A549 (cell line): ENCODE results near the gene ZMAT3.

Source experiments
- EHMT2 ChIP-seq: fragments of 200-600 bp; sonication (generic); IDR thresholded peaks from 2 replicates; pipeline ENCODE4 v1.6.1; 2016; ENCODE audit warnings: antibody characterized with exemption, low read depth, mild to moderate bottlenecking, moderate library complexity
- HOXA7 ChIP-seq: fragments of 250-450 bp; sonication (Bioruptor Pico); IDR thresholded peaks from 2 replicates; pipeline ENCODE4 v1.5.0; 2020; ENCODE audit warnings: mild to moderate bottlenecking, moderate library complexity
- JUN ChIP-seq, 2 experiments: fragments of >200 bp; sonication (Bioruptor Twin); formaldehyde crosslinking; IDR thresholded peaks; 2 replicates in 1 of 2; 3 replicates in 1 of 2; pipeline ENCODE4 v1.6.1; 2016 to 2017
- JUNB ChIP-seq: fragments of >200 bp; sonication (Bioruptor Twin); formaldehyde crosslinking; IDR thresholded peaks from 2 replicates; pipeline ENCODE4 v1.6.1; 2016
- MAZ ChIP-seq: fragments of 150-350 bp; IDR thresholded peaks from 2 replicates; pipeline ENCODE4 v1.6.1; 2014; ENCODE audit warnings: antibody characterized with exemption, low read depth, low read length, borderline replicate concordance
- POLR2A ChIP-seq: IDR thresholded peaks from 2 replicates; pipeline ENCODE4 v1.6.1; 2012; ENCODE audit warnings: mild to moderate bottlenecking, low read length
- POLR2AphosphoS2 ChIP-seq: conservative IDR thresholded peaks from 2 replicates; pipeline ENCODE4 v1.6.1; 2012; ENCODE audit warnings: low read length, improper control_type of control experiment, inconsistent platforms
- RFX5 ChIP-seq: fragments of 450-650 bp; IDR thresholded peaks from 2 replicates; pipeline ENCODE4 v1.7.1; 2014; ENCODE audit warnings: antibody characterized with exemption, mild to moderate bottlenecking, moderate library complexity
- ZSCAN20 ChIP-seq: fragments of 250-450 bp; sonication (Bioruptor Pico); IDR thresholded peaks from 2 replicates; pipeline ENCODE4 v1.8.0; 2022; ENCODE audit warnings: mild to moderate bottlenecking, moderate library complexity
- TF ChIP-seq, protein P1 (sequence below): fragments of >200 bp; sonication (Bioruptor Twin); formaldehyde crosslinking; IDR thresholded peaks from 3 replicates; pipeline ENCODE4 v1.5.1; 2016
- TF ChIP-seq, protein P2 (sequence below): IDR thresholded peaks from 2 replicates; pipeline ENCODE4 v1.6.1; 2012
- TF ChIP-seq, protein P3 (sequence below): fragments of 200-600 bp; sonication (generic); IDR thresholded peaks from 2 replicates; pipeline ENCODE4 v1.6.1; 2016; ENCODE audit warnings: antibody characterized with exemption, mild to moderate bottlenecking, moderate library complexity
- TF ChIP-seq, protein P4 (sequence below): fragments of 150-350 bp; IDR thresholded peaks from 2 replicates; pipeline ENCODE4 v1.6.1; 2014; ENCODE audit warnings: low read depth, mild to moderate bottlenecking, low read length
- TF ChIP-seq, protein P5 (sequence below): IDR thresholded peaks from 2 replicates; pipeline ENCODE4 v1.6.1; 2012; ENCODE audit warnings: low read depth, borderline replicate concordance

DNA sequence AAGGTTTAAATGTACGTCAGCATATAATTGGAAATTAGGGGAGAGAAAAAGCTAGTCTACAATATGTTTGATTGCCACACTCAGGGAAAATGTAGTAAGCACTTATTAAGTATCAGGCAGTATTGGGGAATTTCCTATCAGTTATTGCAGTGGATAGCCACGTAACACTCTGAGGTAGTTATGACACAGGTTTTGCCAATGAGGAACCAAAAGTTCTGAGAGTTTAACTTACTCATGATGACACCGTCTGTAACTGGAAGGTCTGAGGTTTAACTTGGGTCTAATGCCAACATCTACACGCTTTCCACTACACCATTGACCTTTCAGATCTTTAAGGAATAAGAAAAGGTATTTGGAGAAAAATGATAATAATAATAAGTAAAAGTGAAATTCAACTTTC is 89.5 kb downstream of the ZMAT3 start:
- TF ChIP-seq POLR2A: no peak
- TF ChIP-seq, protein P1, sequence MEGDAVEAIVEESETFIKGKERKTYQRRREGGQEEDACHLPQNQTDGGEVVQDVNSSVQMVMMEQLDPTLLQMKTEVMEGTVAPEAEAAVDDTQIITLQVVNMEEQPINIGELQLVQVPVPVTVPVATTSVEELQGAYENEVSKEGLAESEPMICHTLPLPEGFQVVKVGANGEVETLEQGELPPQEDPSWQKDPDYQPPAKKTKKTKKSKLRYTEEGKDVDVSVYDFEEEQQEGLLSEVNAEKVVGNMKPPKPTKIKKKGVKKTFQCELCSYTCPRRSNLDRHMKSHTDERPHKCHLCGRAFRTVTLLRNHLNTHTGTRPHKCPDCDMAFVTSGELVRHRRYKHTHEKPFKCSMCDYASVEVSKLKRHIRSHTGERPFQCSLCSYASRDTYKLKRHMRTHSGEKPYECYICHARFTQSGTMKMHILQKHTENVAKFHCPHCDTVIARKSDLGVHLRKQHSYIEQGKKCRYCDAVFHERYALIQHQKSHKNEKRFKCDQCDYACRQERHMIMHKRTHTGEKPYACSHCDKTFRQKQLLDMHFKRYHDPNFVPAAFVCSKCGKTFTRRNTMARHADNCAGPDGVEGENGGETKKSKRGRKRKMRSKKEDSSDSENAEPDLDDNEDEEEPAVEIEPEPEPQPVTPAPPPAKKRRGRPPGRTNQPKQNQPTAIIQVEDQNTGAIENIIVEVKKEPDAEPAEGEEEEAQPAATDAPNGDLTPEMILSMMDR: no peak
- no peak for TF ChIP-seq ZSCAN20 (CRISPR knock-in tag)
- TF ChIP-seq, protein P2, sequence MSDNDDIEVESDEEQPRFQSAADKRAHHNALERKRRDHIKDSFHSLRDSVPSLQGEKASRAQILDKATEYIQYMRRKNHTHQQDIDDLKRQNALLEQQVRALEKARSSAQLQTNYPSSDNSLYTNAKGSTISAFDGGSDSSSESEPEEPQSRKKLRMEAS: no peak
- TF ChIP-seq, protein P3, sequence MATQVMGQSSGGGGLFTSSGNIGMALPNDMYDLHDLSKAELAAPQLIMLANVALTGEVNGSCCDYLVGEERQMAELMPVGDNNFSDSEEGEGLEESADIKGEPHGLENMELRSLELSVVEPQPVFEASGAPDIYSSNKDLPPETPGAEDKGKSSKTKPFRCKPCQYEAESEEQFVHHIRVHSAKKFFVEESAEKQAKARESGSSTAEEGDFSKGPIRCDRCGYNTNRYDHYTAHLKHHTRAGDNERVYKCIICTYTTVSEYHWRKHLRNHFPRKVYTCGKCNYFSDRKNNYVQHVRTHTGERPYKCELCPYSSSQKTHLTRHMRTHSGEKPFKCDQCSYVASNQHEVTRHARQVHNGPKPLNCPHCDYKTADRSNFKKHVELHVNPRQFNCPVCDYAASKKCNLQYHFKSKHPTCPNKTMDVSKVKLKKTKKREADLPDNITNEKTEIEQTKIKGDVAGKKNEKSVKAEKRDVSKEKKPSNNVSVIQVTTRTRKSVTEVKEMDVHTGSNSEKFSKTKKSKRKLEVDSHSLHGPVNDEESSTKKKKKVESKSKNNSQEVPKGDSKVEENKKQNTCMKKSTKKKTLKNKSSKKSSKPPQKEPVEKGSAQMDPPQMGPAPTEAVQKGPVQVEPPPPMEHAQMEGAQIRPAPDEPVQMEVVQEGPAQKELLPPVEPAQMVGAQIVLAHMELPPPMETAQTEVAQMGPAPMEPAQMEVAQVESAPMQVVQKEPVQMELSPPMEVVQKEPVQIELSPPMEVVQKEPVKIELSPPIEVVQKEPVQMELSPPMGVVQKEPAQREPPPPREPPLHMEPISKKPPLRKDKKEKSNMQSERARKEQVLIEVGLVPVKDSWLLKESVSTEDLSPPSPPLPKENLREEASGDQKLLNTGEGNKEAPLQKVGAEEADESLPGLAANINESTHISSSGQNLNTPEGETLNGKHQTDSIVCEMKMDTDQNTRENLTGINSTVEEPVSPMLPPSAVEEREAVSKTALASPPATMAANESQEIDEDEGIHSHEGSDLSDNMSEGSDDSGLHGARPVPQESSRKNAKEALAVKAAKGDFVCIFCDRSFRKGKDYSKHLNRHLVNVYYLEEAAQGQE: no peak
- TF ChIP-seq, protein P4, sequence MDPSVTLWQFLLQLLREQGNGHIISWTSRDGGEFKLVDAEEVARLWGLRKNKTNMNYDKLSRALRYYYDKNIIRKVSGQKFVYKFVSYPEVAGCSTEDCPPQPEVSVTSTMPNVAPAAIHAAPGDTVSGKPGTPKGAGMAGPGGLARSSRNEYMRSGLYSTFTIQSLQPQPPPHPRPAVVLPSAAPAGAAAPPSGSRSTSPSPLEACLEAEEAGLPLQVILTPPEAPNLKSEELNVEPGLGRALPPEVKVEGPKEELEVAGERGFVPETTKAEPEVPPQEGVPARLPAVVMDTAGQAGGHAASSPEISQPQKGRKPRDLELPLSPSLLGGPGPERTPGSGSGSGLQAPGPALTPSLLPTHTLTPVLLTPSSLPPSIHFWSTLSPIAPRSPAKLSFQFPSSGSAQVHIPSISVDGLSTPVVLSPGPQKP: no peak
- no peak for TF ChIP-seq JUN (IDR thresholded peaks at IDR 0.05)
- TF ChIP-seq RFX5: no peak
- no peak for TF ChIP-seq JUNB
- TF ChIP-seq, protein P5, sequence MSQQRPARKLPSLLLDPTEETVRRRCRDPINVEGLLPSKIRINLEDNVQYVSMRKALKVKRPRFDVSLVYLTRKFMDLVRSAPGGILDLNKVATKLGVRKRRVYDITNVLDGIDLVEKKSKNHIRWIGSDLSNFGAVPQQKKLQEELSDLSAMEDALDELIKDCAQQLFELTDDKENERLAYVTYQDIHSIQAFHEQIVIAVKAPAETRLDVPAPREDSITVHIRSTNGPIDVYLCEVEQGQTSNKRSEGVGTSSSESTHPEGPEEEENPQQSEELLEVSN: no peak
- no peak for TF ChIP-seq MAZ
- no peak for TF ChIP-seq EHMT2
- no peak for TF ChIP-seq POLR2AphosphoS2
- TF ChIP-seq HOXA7: no peak
